ENCODE measurements around the gene MT3.

Gene MT3

GRCh38 chr16:56631197-56631596 is 41.9 kb downstream of the MT3 start:
- no peak for DNase-seq (ENCODE audit: low read depth)

DNA sequence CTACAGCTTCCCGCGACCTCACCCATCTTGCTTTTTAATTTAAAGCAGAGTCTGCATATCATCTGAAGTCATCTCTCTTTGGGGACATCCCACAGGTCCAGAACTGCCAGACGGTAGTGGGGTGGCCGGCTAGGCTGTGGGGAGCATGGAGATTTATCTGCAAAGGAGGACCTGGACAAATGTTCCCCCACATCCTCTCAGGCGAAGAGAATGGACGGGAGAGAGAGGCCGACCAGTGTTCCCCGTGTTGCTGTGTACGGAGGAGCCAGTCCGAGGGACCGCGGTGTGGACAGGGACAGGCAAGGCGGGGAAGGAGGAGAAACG is 42.5 kb downstream of the MT3 start:
- no peak for DNase-seq (ENCODE audit: low read depth)

GRCh38 chr16:56632156-56632847 is 43.0 kb downstream of the MT3 start, which contains the start of gene MT1M:
MT1M (plus strand) TSS chr16:56632659; CDS start chr16:56632732, 73 bp downstream.
- DNase-seq (ENCODE audit: low read depth): no peak

GRCh38 chr16:56632848-56633365 is 43.6 kb downstream of the MT3 start:
- DNase-seq (ENCODE audit: low read depth): no peak

- DNase-seq (ENCODE audit: low read depth): no peak
These were observed 44.2 kb downstream of the MT3 start for GRCh38 chr16:56633535-56633934.

DNA sequence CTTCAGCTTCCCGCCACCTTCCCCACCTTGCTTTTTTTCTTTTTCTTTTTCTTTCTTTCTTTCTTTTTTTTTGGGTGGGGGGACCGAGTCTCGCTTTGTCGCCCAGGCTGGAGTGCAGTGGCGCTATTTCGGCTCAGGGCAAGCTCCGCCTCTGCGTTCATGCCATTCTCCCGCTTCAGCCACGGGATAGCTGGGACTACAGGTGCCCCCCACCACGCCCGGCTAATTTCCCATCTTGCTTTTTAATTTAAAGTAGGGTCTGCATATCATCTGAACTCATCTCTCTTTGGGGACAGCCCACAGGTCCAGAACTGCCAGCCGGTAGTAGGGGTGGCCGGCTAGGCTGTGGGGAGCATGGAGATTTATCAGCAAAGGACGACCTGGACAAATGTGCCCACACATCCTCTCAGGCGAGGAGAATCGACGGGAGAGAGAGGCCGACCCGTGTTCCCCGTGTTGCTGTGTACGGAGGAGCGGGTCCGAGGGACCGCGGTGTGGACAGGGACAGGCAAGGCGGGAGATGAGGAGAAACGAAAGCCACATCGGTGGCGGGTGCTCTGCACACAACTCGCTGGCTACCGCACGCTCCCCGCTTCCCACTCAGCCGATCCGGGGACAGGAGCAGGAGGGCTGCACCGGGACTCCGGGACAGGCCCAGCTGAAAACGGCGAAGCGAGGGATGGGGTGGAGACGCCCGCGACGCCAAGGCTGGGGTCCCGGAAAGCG is 45.5 kb downstream of the MT3 start:
- DNase-seq (ENCODE audit: low read depth): no peak

- DNase-seq (ENCODE audit: low read depth): no peak
These were observed 46.2 kb downstream of the MT3 start for GRCh38 chr16:56635441-56635967.

DNA sequence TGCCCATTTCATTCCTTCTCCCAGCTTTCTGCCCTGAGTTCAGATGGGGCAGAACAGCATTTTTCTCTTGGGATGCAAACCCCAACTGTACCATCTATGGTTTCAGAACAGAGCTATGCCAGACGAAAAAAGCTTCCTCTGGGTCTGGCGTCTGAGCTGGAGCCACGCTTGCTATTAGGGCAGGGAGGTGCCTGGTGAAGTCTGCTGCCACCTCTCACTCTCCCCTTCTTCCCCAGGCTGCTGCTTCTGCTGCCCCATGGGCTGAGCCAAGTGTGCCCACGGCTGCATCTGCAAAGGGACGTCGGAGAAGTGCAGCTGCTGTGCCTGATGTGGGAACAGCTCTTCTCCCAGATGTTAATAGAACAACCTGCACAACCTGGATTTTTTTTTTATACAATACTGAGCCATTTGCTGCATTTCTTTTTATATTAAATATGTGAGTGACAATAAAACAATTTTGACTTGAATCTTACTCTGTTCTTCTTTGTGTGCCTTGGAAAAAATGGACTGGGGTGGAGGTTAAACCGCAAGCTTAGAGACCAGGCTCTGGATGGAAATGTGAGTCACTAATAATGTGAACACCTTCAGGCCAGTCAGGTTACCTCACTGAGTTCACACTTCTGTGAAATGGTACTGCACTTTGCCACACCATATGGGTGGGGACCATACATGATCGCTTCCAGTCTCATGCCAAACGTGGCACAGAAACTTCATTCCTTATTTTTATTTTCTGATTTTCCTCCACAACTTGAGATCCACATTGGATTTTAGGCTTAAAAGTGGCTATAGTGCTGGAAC is 47.5 kb downstream of the MT3 start:
- DNase-seq (ENCODE audit: low read depth): no peak

DNA sequence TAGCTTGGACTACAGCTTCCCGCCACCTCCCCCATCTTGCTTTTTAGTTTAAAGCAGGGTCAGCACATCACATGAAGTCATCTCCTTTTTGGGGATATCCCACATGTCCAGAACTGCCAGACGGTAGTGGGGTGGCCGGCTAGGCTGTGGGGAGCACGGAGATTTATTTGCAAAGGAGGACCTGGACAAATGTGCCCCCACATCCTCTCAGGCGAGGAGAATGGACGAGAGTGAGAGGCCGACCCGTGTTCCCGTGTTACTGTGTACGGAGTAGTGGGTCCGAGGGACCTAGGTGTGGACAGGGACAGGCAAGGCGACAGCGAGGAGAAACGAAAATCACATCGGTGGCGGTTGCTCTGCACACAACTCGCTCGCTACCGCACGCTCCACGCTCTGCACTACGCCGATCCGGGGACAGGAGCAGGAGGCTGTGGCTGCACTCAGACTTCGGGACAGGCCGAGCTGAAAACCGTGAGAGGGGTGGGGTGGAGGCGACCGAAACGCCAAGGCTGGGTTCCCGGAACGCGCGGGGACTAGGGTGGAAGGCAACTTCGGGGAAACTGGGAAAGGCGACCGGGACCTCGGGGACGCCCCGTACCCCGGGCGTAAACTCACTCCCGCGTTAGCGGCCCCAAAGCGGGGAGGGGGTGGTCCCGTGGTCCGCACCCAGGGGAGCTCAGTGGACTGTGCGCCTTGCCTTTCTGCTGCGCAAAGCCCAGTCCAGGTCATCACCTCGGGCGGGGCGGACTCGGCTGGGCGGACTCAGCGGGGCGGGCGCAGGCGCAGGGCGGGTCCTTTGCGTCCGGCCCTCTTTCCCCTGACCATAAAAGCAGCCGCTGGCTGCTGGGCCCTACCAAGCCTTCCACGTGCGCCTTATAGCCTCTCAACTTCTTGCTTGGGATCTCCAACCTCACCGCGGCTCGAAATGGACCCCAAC is 48.8 kb downstream of the MT3 start, which contains the start of gene MT1A:
Gene MT1A (plus strand): TSS at position 853 of the 937 bp plus-strand sequence. CDS start 73 bp downstream, at position 926.
- DNase-seq (ENCODE audit: low read depth): no peak

DNA sequence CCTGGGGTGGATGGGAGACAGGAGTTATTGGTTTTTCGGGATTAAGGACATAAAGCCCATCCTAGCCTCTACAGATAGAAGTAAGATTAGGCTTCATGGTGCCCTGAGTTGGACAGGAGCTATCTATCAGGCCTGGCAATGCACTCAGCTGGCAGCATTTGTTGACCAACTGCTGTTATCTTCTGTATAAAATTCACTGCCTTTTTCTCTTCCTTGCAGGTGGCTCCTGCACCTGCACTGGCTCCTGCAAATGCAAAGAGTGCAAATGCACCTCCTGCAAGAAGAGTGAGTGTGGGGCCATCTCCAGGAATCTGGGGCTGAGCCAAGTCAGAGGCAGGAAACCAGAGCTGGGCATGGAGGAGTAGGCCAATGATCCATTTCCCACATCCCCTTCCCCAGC is 49.7 kb downstream of the MT3 start:
- no peak for DNase-seq (ENCODE audit: low read depth)

DNA sequence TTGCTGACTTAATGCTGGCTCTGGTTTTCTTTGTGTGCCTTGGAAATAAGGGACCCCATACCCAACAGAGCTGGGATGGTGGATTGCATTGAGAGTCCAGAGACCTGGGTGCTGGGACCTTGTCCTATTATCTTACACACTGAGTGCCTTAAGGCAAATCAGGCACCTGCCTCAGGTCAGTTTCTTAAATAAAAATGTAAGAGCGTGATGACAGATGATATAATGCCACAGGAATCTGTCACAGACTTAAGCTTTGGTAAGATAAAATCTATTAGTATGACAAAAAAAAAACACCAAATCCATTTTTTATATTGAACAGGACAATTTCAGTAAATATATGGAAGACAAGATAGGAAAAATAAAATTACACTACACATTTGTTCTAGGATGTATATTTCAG is 50.7 kb downstream of the MT3 start:
- no peak for DNase-seq (ENCODE audit: low read depth)
